Loucy (cell line): ENCODE data around the gene SPATA7.

Source experiments
- H2AFZ ChIP-seq: fragments of 200-600 bp; sonication (generic); 2 replicates; pipeline ENCODE4 v1.6.0; 2016; ENCODE audit warnings: antibody characterized with exemption, mild to moderate bottlenecking, low read length, moderate library complexity
- H3F3A ChIP-seq: fragments of 200-600 bp; 2 replicates; pipeline ENCODE4 v1.6.0; 2016; ENCODE audit warnings: antibody characterized with exemption, low read depth, mild to moderate bottlenecking
- H3K27me3 ChIP-seq: fragments of 200-600 bp; sonication (generic); 2 replicates; pipeline ENCODE4 v1.6.1; 2014; ENCODE audit warnings: low read length, mild to moderate bottlenecking; ENCODE audit not compliant: insufficient read depth, poor library complexity, severe bottlenecking
- H3K36me3 ChIP-seq: fragments of 200-600 bp; sonication (generic); 2 replicates; pipeline ENCODE4 v1.6.1; 2016; ENCODE audit warnings: low read length; ENCODE audit not compliant: insufficient read depth
- H3K4me1 ChIP-seq: fragments of 200-600 bp; sonication (generic); 2 replicates; pipeline ENCODE4 v1.5.1; 2014; ENCODE audit warnings: low read length, mild to moderate bottlenecking; ENCODE audit not compliant: insufficient read depth, poor library complexity, severe bottlenecking
- H3K4me2 ChIP-seq: fragments of 200-600 bp; sonication (generic); 2 replicates; pipeline ENCODE4 v1.6.0; 2014; ENCODE audit warnings: antibody characterized with exemption, low read length, low read depth, mild to moderate bottlenecking; ENCODE audit not compliant: poor library complexity, severe bottlenecking
- H3K4me3 ChIP-seq: fragments of 200-600 bp; sonication (generic); 2 replicates; pipeline ENCODE4 v1.5.1; 2014; ENCODE audit warnings: low read length, mild to moderate bottlenecking, mixed read lengths; ENCODE audit not compliant: poor library complexity, severe bottlenecking
- H3K79me2 ChIP-seq: fragments of 200-600 bp; sonication (generic); 2 replicates; pipeline ENCODE4 v1.6.1; 2014; ENCODE audit warnings: low read length; ENCODE audit not compliant: insufficient read depth
- H3K9ac ChIP-seq: fragments of 200-600 bp; sonication (generic); 2 replicates; pipeline ENCODE4 v1.6.0; 2014; ENCODE audit warnings: mild to moderate bottlenecking, low read depth, low read length, moderate library complexity; ENCODE audit not compliant: poor library complexity, severe bottlenecking
- H3K9me2 ChIP-seq: fragments of 200-600 bp; sonication (generic); replicated peaks from 2 replicates; pipeline ENCODE4 v1.6.1; 2016; ENCODE audit warnings: low read depth, low read length, mixed read lengths
- H3K9me3 ChIP-seq: fragments of 200-600 bp; sonication (generic); 2 replicates; pipeline ENCODE4 v1.6.1; 2014; ENCODE audit warnings: mild to moderate bottlenecking, antibody characterized with exemption, low read length, low read depth; ENCODE audit not compliant: insufficient read depth
- H4K20me1 ChIP-seq: fragments of 200-600 bp; sonication (generic); 2 replicates; pipeline ENCODE4 v1.6.0; 2014; ENCODE audit warnings: antibody characterized with exemption, low read length, mild to moderate bottlenecking; ENCODE audit not compliant: insufficient read depth, poor library complexity, severe bottlenecking
- CTCF ChIP-seq: fragments of 200-600 bp; sonication (generic); conservative IDR thresholded peaks from 2 replicates; pipeline ENCODE4 v1.5.1; 2014; ENCODE audit warnings: mild to moderate bottlenecking, antibody characterized with exemption, low read length
- EZH2phosphoT487 ChIP-seq: fragments of 200-600 bp; IDR thresholded peaks from 2 replicates; pipeline ENCODE4 v1.6.1; 2018; ENCODE audit warnings: antibody characterized with exemption, mild to moderate bottlenecking, moderate library complexity, borderline replicate concordance

The SPATA7 gene

GRCh38 chr14:88363644-88364043 is 21.8 kb upstream of the SPATA7 start:
- no peak overlapping the region for H2AFZ ChIP-seq
- no peak overlapping the region for H3K4me3 ChIP-seq
- no peaks in the 10 kb centered on the region for H3K4me1 ChIP-seq
- no peaks in the 10 kb centered on the region for H3F3A ChIP-seq
- H3K36me3 ChIP-seq = no peaks in the 10 kb centered on the region
- H3K4me2 ChIP-seq = no peak overlapping the region
- H3K9ac ChIP-seq = no peak overlapping the region
- no peaks in the 10 kb centered on the region for H3K9me2 ChIP-seq
- no peaks in the 10 kb centered on the region for H3K79me2 ChIP-seq
- H3K27me3 ChIP-seq = no peaks in the 10 kb centered on the region
- TF ChIP-seq CTCF (no peak), EZH2phosphoT487 (no peak)
- H4K20me1 ChIP-seq = no peaks in the 10 kb centered on the region
- no peaks in the 10 kb centered on the region for H3K9me3 ChIP-seq

DNA sequence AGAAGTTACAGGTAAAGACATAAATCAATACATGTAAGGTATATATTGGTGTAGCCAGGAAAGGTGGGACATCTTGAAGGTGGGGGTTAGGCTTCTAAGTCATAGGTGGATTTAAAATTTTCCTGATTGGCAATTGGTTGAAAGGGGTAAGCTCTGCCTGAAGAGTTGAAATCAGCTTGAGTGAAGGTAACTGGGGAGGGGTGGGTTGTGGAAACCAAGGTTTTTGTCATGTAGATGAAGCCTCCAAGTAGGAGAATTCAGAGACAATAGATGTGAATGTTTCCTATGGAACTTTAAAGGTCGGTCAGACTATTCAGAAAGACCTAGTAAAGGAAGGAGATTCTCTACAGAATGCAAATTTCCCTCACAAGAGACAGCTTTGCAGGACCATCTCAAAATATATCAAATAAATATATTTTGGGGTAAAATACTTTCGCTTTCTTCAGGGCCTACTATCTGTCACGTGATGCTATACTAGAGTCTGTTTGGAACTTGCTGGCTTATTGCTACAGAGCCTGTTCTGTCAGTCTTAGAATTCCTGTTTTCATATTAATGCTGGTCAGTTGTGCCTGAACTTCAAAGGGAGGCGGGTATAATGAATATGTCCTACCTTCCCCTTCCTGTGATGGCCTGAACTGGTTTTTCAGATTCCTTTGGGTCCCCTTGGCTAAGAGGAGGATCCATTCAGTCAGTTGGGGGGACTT is 20.6 kb upstream of the SPATA7 start:
- no peak overlapping the region for H3K4me3 ChIP-seq
- H3K9me2 ChIP-seq = no peaks in the 10 kb centered on the region
- no peaks in the 10 kb centered on the region for H3K9me3 ChIP-seq
- no peak overlapping the region for H3K4me2 ChIP-seq
- H2AFZ ChIP-seq = no peak overlapping the region
- H3K36me3 ChIP-seq = no peaks in the 10 kb centered on the region
- no peak for TF ChIP-seq CTCF
- no peak for TF ChIP-seq EZH2phosphoT487
- H4K20me1 ChIP-seq = no peaks in the 10 kb centered on the region
- no peaks in the 10 kb centered on the region for H3K79me2 ChIP-seq
- no peaks in the 10 kb centered on the region for H3K27me3 ChIP-seq
- no peak overlapping the region for H3K9ac ChIP-seq
- no peaks in the 10 kb centered on the region for H3K4me1 ChIP-seq
- no peaks in the 10 kb centered on the region for H3F3A ChIP-seq

DNA sequence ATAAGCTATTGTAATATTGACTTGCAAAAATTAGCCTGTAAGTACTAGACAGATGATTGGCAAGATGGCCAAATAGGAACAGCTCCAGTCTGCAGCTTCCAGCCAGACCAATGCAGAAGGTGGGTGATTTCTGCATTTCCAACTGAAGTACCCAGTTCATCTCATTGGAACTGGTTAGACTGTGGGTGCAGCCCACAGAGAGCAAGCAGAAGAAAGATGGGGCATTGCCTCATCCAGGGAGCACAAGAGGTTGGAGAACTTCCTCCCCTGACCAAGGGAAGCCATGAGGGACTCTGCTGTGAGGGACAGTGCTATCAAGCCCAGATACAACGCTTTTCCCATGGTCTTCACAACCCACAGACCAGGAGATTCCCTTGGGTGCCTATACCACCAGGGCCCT is 16.0 kb upstream of the SPATA7 start:
- H3K9ac ChIP-seq = no peak overlapping the region
- H3K36me3 ChIP-seq = no peaks in the 10 kb centered on the region
- H2AFZ ChIP-seq = no peak overlapping the region

More for the DNA sequence above, 16.0 kb upstream of the SPATA7 start:
- Histone ChIP-seq H3K4me3 (no peak overlapping the region), H3K27me3 (no peaks in the 10 kb centered on the region), H3K9me2 (no peaks in the 10 kb centered on the region), H4K20me1 (no peaks in the 10 kb centered on the region), H3K79me2 (no peaks in the 10 kb centered on the region), H3F3A (no peaks in the 10 kb centered on the region), H3K4me2 (no peak overlapping the region), H3K4me1 (no peaks in the 10 kb centered on the region), H3K9me3 (no peaks in the 10 kb centered on the region)
- TF ChIP-seq CTCF (no peak), EZH2phosphoT487 (no peak)
